Measurements from ENCODE around the gene KCNH2. TPM values are rescaled to one million over a fixed set of nuclear protein-coding genes. Genes with fewer than 3 reads are reported as not detected.
"Not testable (repeated sequence)": the region's sequence is repeated elsewhere in the genome, so short reads cannot be mapped to it uniquely, and the experiment has no call there.

KCNH2 gene, protein sequence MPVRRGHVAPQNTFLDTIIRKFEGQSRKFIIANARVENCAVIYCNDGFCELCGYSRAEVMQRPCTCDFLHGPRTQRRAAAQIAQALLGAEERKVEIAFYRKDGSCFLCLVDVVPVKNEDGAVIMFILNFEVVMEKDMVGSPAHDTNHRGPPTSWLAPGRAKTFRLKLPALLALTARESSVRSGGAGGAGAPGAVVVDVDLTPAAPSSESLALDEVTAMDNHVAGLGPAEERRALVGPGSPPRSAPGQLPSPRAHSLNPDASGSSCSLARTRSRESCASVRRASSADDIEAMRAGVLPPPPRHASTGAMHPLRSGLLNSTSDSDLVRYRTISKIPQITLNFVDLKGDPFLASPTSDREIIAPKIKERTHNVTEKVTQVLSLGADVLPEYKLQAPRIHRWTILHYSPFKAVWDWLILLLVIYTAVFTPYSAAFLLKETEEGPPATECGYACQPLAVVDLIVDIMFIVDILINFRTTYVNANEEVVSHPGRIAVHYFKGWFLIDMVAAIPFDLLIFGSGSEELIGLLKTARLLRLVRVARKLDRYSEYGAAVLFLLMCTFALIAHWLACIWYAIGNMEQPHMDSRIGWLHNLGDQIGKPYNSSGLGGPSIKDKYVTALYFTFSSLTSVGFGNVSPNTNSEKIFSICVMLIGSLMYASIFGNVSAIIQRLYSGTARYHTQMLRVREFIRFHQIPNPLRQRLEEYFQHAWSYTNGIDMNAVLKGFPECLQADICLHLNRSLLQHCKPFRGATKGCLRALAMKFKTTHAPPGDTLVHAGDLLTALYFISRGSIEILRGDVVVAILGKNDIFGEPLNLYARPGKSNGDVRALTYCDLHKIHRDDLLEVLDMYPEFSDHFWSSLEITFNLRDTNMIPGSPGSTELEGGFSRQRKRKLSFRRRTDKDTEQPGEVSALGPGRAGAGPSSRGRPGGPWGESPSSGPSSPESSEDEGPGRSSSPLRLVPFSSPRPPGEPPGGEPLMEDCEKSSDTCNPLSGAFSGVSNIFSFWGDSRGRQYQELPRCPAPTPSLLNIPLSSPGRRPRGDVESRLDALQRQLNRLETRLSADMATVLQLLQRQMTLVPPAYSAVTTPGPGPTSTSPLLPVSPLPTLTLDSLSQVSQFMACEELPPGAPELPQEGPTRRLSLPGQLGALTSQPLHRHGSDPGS
- 0.06 TPM for total RNA-seq (2013)
- not detected for polyA plus RNA-seq
- 1.8 and 3.4 TPM in 2 replicates for polyA minus RNA-seq
- 0 to 10.4 (median 0.12) reads per million in 11 experiments for total RNA-seq

DNA sequence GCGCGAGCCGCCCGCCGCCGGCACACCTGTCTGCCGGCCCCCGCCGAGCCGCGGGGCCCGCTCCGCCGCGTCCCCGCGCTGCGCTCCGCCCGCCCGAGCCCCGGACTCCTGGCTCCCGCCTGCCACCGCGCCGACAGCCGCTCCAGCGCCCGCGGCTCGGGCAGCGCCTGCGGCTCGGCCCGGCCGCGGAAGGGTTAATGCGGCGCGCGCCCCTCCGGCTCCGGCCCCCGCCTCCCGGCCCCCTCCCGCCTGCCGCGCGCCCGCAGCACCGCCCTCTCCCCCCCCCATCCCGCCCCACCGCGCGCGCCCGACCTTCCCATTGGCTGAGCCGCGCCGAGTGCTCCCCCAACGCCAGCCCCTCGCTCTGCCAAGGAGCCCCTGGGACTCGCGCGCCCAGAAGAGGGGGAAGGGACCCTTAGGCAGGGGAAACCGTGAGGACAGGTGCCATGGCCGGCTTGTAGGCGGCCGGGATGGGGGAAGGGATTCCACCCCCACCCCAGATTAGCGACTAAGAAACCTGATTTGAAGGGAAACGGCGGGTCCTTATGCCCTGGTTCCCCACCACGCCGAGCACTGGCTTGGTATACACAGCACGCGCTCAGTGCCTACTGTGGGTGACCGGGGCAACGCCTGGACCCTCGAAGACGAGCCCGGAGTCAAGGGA, at the start of gene KCNH2:
TSS of gene KCNH2 (minus strand) at position 196 of the 664 bp plus-strand sequence. CDS start 408 bp downstream, outside the sequence.
- no peak within 1 kb of the TSS for H2AFZ ChIP-seq (ENCODE audit: insufficient read depth, low read depth, low read length, poor library complexity, severe bottlenecking)
- peaks cover 3 to 7% of the 10 kb centered on the region in 2 donors for H3K4me1 ChIP-seq (ENCODE audit: control insufficient read depth in 1 of 2, insufficient read depth in 2 of 2, low read length in 2 of 2)
- no peak within 1 kb of the TSS for H3K4me3 ChIP-seq (replicated peaks in 1 of 3; ENCODE audit: low read depth in 2 of 3, low read length in 3 of 3)
- Mint-ChIP-seq H3K4me1 (peaks cover 18% of the 10 kb centered on the region), H3K4me3 (peak within 1 kb of the TSS in 1 of 2 donors; percentile 85), H3K27ac (no peak within 1 kb of the TSS), H3K36me3 (peaks cover 0 to 7% of the 10 kb centered on the region in 2 donors), H3K9me3 (peaks cover 0 to 23% (median 8%) of the 10 kb centered on the region in 7 donors), H3K27me3 (ENCODE audit: low read depth in 3 of 3) (peaks cover 82 to 95% (median 86%) of the 10 kb centered on the region in 3 donors)
- no peaks in the 10 kb centered on the region for H3K79me2 ChIP-seq (ENCODE audit: insufficient read depth, low read length)
- DNase-seq, result no peak
- peaks cover 50 to 89% of the 10 kb centered on the region in 2 donors for H3K27me3 ChIP-seq (ENCODE audit: control insufficient read depth in 2 of 2, insufficient read depth in 2 of 2, low read length in 2 of 2)
- H3K4me2 ChIP-seq (replicated peaks; ENCODE audit: extremely low read depth, low read length, poor library complexity, severe bottlenecking), result peak within 1 kb of the TSS; percentile 41
- H3K9me3 ChIP-seq (replicated peaks in 1 of 2; ENCODE audit: control insufficient read depth in 1 of 2, insufficient read depth in 1 of 2, low read length in 2 of 2), result peaks cover 0 to 31% of the 10 kb centered on the region in 2 donors
- H3K27ac ChIP-seq (ENCODE audit: low read depth in 1 of 2, low read length in 2 of 2), result no peak within 1 kb of the TSS
- TF ChIP-seq, protein P1, sequence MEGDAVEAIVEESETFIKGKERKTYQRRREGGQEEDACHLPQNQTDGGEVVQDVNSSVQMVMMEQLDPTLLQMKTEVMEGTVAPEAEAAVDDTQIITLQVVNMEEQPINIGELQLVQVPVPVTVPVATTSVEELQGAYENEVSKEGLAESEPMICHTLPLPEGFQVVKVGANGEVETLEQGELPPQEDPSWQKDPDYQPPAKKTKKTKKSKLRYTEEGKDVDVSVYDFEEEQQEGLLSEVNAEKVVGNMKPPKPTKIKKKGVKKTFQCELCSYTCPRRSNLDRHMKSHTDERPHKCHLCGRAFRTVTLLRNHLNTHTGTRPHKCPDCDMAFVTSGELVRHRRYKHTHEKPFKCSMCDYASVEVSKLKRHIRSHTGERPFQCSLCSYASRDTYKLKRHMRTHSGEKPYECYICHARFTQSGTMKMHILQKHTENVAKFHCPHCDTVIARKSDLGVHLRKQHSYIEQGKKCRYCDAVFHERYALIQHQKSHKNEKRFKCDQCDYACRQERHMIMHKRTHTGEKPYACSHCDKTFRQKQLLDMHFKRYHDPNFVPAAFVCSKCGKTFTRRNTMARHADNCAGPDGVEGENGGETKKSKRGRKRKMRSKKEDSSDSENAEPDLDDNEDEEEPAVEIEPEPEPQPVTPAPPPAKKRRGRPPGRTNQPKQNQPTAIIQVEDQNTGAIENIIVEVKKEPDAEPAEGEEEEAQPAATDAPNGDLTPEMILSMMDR (IDR thresholded peaks at IDR 0.05), result no peak
- intact Hi-C loops (cut with micrococcal nuclease), result no loop called here
- no peaks in the 10 kb centered on the region for H4K20me1 ChIP-seq (ENCODE audit: insufficient read depth, low read length)
- H3K36me3 ChIP-seq (replicated peaks in 1 of 2; ENCODE audit: control insufficient read depth in 1 of 2, insufficient read depth in 2 of 2, low read length in 2 of 2), result no peaks in the 10 kb centered on the region
- no peak within 1 kb of the TSS for H3K9ac ChIP-seq (ENCODE audit: insufficient read depth, low read length, poor library complexity, severe bottlenecking)
- WGBS (ENCODE audit: insufficient coverage), result under 1% methylated on average over 37 of the region's 81 CpGs

DNA sequence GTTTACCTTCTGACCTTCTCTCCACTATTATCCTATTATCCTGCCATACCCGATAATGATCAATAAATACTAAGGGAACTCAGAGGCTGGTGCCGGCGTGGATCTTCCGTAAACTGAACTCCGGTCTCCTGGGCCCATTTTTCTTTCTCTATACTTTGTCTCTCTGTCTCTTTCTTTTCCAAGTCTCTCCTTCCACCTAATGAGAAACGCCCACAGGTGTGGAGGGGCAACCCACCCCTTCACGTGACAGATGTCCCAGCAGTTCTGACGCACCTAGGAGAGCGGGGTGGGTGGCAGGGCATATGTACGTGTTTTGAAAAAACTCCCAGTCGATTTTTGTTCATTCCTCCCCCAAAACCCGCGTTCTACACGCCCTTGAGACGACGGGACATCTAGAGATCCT, 49.6 kb upstream of the KCNH2 start:
- peak overlapping the region; percentile 53 to 98 (median 96) for H3K4me3 ChIP-seq (replicated peaks in 1 of 3; ENCODE audit: low read depth in 2 of 3, low read length in 3 of 3)
- Mint-ChIP-seq H3K27ac (peak overlapping the region; percentile 91 to 97 (median 95)), H3K27me3 (ENCODE audit: low read depth in 3 of 3) (peaks cover 6 to 28% (median 8%) of the 10 kb centered on the region in 3 donors), H3K4me3 (peak overlapping the region; percentile 91 to 94), H3K4me1 (peaks cover 22% of the 10 kb centered on the region), H3K36me3 (peaks cover 6 to 11% of the 10 kb centered on the region in 2 donors)
- H4K20me1 ChIP-seq (ENCODE audit: insufficient read depth, low read length); DNase-seq; H3K79me2 ChIP-seq (ENCODE audit: insufficient read depth, low read length); H3K27me3 ChIP-seq (ENCODE audit: control insufficient read depth in 2 of 2, insufficient read depth in 2 of 2, low read length in 2 of 2); H3K36me3 ChIP-seq (replicated peaks in 1 of 2; ENCODE audit: control insufficient read depth in 1 of 2, insufficient read depth in 2 of 2, low read length in 2 of 2); H3K9me3 ChIP-seq (replicated peaks in 1 of 2; ENCODE audit: control insufficient read depth in 1 of 2, insufficient read depth in 1 of 2, low read length in 2 of 2); H3K9me3 Mint-ChIP-seq: not testable (repeated sequence)
- peak overlapping the region; percentile 45 for H3K9ac ChIP-seq (ENCODE audit: insufficient read depth, low read length, poor library complexity, severe bottlenecking)
- peak overlapping the region; percentile 74 for H3K4me2 ChIP-seq (replicated peaks; ENCODE audit: extremely low read depth, low read length, poor library complexity, severe bottlenecking)
- WGBS (ENCODE audit: insufficient coverage), result 40% methylated on average over 4 of the region's 16 CpGs
- H2AFZ ChIP-seq (ENCODE audit: insufficient read depth, low read depth, low read length, poor library complexity, severe bottlenecking), result peak overlapping the region; percentile 89
- peak overlapping the region; percentile 71 to 81 for H3K27ac ChIP-seq (ENCODE audit: low read depth in 1 of 2, low read length in 2 of 2)
- peaks cover 14 to 18% of the 10 kb centered on the region in 2 donors for H3K4me1 ChIP-seq (ENCODE audit: control insufficient read depth in 1 of 2, insufficient read depth in 2 of 2, low read length in 2 of 2)
- intact Hi-C loops (cut with micrococcal nuclease), result loop anchor here in 1 of 2 donors (2.0 to 5.0 kb wide), 2 partner anchors 61 to 85 kb away; no protein-coding TSS in a partner anchor
